ENCODE data around the gene TWNK.

GRCh38 chr10:101041252-101041761 is 54.0 kb downstream of the TWNK start:
- no peak for TF ChIP-seq ZNF274 (IDR thresholded peaks at IDR 0.05; ENCODE audit: low read depth, low read length)
- TF ChIP-seq SUZ12 (IDR thresholded peaks at IDR 0.05; ENCODE audit: extremely low read depth, insufficient read depth, insufficient read length) = no peak
